Measurements from ENCODE around the gene VTCN1. TPM values are rescaled to one million over a fixed set of nuclear protein-coding genes. Genes with fewer than 3 reads are reported as not detected.

The VTCN1 gene
- total RNA-seq, 1 donor, result not detected

- Histone ChIP-seq H2AFZ (ENCODE audit: low read length) (no peak overlapping the region), H3K79me2 (ENCODE audit: insufficient read depth, low read length) (no peaks in the 10 kb centered on the region), H4K20me1 (ENCODE audit: insufficient read depth, low read length) (no peaks in the 10 kb centered on the region), H3K27me3 (ENCODE audit: insufficient read depth, low read length) (no peaks in the 10 kb centered on the region), H3K4me1 (ENCODE audit: insufficient read depth, low read length) (no peaks in the 10 kb centered on the region), H3K27ac (ENCODE audit: low read depth, low read length) (no peak overlapping the region), H3K9me3 (ENCODE audit: low read depth, low read length) (no peaks in the 10 kb centered on the region), H3K4me2 (ENCODE audit: insufficient read depth, low read length) (no peak overlapping the region), H3K36me3 (ENCODE audit: insufficient read depth, low read length) (no peaks in the 10 kb centered on the region), H3K4me3 (ENCODE audit: insufficient read depth, low read length) (no peak overlapping the region)
- no peak for DNase-seq (ENCODE audit: insufficient read length, low spot score, missing footprints)
- TF ChIP-seq, protein P1, sequence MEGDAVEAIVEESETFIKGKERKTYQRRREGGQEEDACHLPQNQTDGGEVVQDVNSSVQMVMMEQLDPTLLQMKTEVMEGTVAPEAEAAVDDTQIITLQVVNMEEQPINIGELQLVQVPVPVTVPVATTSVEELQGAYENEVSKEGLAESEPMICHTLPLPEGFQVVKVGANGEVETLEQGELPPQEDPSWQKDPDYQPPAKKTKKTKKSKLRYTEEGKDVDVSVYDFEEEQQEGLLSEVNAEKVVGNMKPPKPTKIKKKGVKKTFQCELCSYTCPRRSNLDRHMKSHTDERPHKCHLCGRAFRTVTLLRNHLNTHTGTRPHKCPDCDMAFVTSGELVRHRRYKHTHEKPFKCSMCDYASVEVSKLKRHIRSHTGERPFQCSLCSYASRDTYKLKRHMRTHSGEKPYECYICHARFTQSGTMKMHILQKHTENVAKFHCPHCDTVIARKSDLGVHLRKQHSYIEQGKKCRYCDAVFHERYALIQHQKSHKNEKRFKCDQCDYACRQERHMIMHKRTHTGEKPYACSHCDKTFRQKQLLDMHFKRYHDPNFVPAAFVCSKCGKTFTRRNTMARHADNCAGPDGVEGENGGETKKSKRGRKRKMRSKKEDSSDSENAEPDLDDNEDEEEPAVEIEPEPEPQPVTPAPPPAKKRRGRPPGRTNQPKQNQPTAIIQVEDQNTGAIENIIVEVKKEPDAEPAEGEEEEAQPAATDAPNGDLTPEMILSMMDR (IDR thresholded peaks at IDR 0.05; ENCODE audit: extremely low read depth, low read depth, low read length), result no peak
Measured at GRCh38 chr1:117225931-117226330, 15.2 kb upstream of the VTCN1 start.

GRCh38 chr1:117216718-117217117, 6.0 kb upstream of the VTCN1 start:
- no peak overlapping the region for H3K27ac ChIP-seq (ENCODE audit: low read depth, low read length)
- no peaks in the 10 kb centered on the region for H3K4me1 ChIP-seq (ENCODE audit: insufficient read depth, low read length)
- DNase-seq (ENCODE audit: insufficient read length, low spot score, missing footprints), result no peak
- no peak overlapping the region for H3K4me3 ChIP-seq (ENCODE audit: insufficient read depth, low read length)
- no peak overlapping the region for H2AFZ ChIP-seq (ENCODE audit: low read length)
- no peaks in the 10 kb centered on the region for H4K20me1 ChIP-seq (ENCODE audit: insufficient read depth, low read length)
- no peak overlapping the region for H3K4me2 ChIP-seq (ENCODE audit: insufficient read depth, low read length)
- H3K79me2 ChIP-seq (ENCODE audit: insufficient read depth, low read length), result no peaks in the 10 kb centered on the region
- H3K36me3 ChIP-seq (ENCODE audit: insufficient read depth, low read length), result no peaks in the 10 kb centered on the region
- no peaks in the 10 kb centered on the region for H3K9me3 ChIP-seq (ENCODE audit: low read depth, low read length)
- no peaks in the 10 kb centered on the region for H3K27me3 ChIP-seq (ENCODE audit: insufficient read depth, low read length)
- TF ChIP-seq, protein P1 (IDR thresholded peaks at IDR 0.05; ENCODE audit: extremely low read depth, low read depth, low read length), result no peak

DNA sequence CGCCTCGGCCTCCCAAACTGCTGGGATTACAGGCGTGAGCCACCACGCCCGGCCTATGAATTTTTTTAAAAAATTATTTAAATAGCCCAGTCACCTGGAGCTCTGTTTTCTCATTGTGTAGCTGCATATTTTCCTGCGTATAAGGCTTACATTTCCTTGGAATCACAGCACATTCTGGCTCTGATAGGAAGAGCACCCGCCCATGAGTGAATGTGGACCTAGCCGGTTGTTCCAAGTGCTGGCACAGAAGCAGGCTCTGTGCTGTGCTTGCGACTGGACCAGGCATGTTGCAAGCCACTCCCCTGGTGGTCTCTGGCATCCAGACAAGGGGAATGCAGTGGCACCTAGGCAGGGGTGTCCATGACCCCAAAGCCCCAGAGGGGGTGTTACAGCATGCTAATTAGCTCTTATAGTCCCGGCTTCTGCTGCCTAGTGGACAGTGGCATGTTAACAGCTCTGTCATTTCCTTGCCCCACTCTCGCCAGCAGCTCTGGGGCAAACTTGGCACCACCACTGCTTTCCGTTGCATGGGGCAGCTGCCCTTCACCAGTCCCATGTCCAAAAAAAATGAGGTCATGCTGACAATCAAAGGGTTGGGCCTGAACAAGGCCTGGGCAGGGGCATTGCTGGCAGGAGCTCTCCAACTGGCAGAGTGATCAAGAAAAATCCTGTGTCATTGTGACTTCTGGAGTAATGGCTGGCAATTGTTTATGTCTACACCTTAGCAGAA, 5.2 kb upstream of the VTCN1 start:
- H4K20me1 ChIP-seq (ENCODE audit: insufficient read depth, low read length), result no peaks in the 10 kb centered on the region
- TF ChIP-seq, protein P1 (IDR thresholded peaks at IDR 0.05; ENCODE audit: extremely low read depth, low read depth, low read length), result no peak
- no peaks in the 10 kb centered on the region for H3K36me3 ChIP-seq (ENCODE audit: insufficient read depth, low read length)
- no peaks in the 10 kb centered on the region for H3K4me1 ChIP-seq (ENCODE audit: insufficient read depth, low read length)
- no peak overlapping the region for H2AFZ ChIP-seq (ENCODE audit: low read length)
- no peak for DNase-seq (ENCODE audit: insufficient read length, low spot score, missing footprints)
- H3K27ac ChIP-seq (ENCODE audit: low read depth, low read length), result no peak overlapping the region
- no peaks in the 10 kb centered on the region for H3K79me2 ChIP-seq (ENCODE audit: insufficient read depth, low read length)
- H3K4me2 ChIP-seq (ENCODE audit: insufficient read depth, low read length), result no peak overlapping the region
- H3K27me3 ChIP-seq (ENCODE audit: insufficient read depth, low read length), result no peaks in the 10 kb centered on the region
- H3K4me3 ChIP-seq (ENCODE audit: insufficient read depth, low read length), result no peak overlapping the region
- H3K9me3 ChIP-seq (ENCODE audit: low read depth, low read length), result no peaks in the 10 kb centered on the region

DNA sequence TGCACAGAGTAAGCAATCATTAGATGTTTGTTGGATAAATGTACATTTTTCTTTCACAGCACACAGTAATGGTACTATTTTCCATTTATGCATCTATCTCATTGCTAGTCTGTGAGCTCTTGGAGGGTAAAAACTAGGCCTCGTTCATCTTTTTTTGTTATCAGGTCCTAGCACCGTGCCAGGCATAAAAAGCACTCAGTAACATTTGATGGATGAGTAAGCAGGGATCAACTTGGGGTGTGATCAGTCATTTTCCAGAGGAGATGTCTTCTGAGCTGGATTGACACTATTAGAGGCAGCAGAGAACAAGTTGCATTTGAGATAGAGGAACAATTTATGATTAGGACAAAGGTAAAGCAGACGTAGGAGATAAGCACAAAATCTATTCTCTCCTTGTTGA, 4.3 kb upstream of the VTCN1 start:
- no peak overlapping the region for H3K4me2 ChIP-seq (ENCODE audit: insufficient read depth, low read length)

More for the DNA sequence above, 4.3 kb upstream of the VTCN1 start:
- TF ChIP-seq, protein P1 (IDR thresholded peaks at IDR 0.05; ENCODE audit: extremely low read depth, low read depth, low read length), result no peak
- Histone ChIP-seq H3K36me3 (ENCODE audit: insufficient read depth, low read length) (no peaks in the 10 kb centered on the region), H4K20me1 (ENCODE audit: insufficient read depth, low read length) (no peaks in the 10 kb centered on the region), H3K9me3 (ENCODE audit: low read depth, low read length) (no peaks in the 10 kb centered on the region), H3K27ac (ENCODE audit: low read depth, low read length) (no peak overlapping the region), H3K4me1 (ENCODE audit: insufficient read depth, low read length) (no peaks in the 10 kb centered on the region), H3K27me3 (ENCODE audit: insufficient read depth, low read length) (no peaks in the 10 kb centered on the region), H2AFZ (ENCODE audit: low read length) (no peak overlapping the region), H3K4me3 (ENCODE audit: insufficient read depth, low read length) (no peak overlapping the region), H3K79me2 (ENCODE audit: insufficient read depth, low read length) (no peaks in the 10 kb centered on the region)
- DNase-seq (ENCODE audit: insufficient read length, low spot score, missing footprints), result no peak

Data from osteoblast (primary cell).